IPS-NIHi7 (cell line): ENCODE results near the gene CCDC28B.
"Not testable (repeated sequence)": the region's sequence is repeated elsewhere in the genome, so short reads cannot be mapped to it uniquely, and the experiment has no call there.

Experiments
- DNase-seq: peaks from one replicate; pipeline ENCODE4 v3.0.0; 2012; ENCODE audit warnings: mixed read lengths; ENCODE audit errors: extremely low spot score

CCDC28B gene

DNA sequence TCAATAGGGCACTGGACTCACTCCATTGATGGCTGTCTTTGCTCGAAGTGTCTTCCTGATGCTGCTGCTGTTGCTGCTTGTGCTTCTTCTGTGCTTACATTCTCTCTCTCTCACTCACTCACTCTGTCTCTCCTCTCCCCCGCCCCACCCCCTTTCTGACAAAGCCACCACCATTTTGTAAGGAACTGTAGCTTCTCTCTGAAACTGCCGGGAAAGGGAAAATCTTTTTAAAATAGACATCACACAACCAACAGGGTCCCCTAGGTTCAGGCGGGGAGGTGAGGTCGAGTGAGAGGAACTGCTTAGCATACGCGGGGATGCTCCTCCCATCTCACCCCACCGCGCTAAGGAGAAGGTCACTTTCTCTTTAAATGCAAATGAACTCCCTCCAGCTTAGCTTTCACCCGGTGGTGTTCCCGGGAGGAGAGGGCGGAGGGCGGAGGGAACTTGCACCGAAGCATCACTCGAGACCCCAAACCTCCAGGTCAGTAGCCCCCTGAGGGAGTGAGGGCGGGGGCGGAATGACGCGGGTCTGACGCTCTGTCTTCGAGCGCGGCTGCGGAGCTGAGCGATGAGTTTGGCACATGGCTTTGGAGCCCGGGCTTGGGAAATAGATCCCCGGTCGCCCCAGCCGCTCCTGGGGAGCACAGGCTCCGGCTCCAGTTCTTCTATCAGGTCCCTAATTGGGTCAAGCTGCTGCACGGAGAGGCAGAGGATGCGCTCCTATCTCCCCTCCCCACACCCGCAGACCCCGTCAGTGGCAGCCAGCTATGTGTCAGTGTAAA is at the start of gene CCDC28B:
CCDC28B (plus strand) TSS at position 370 of the 785 bp plus-strand sequence. CDS start 1,341 bp downstream, outside the sequence.
- peak; percentile 91 for DNase-seq

DNA sequence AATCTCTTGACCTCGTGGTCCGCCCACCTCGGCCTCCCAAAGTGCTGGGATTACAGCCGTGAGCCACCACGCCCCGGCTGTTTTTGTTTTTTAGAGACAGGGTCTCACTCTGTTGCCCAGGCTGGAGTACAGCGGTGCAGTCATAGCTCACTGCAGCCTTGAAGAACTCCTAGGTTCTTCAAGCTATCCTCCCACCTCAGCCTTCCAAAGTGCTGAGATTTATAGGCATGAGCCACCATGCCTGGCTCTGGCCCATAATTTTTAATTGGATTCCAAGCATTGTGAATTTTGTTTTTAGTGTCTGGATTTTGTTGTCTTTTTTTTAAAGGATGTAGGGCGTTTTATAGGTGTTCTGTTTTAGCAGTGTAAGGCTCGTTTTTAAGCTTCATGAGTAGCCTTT is 49.5 kb upstream of the CCDC28B start:
- DNase-seq: no peak

DNA sequence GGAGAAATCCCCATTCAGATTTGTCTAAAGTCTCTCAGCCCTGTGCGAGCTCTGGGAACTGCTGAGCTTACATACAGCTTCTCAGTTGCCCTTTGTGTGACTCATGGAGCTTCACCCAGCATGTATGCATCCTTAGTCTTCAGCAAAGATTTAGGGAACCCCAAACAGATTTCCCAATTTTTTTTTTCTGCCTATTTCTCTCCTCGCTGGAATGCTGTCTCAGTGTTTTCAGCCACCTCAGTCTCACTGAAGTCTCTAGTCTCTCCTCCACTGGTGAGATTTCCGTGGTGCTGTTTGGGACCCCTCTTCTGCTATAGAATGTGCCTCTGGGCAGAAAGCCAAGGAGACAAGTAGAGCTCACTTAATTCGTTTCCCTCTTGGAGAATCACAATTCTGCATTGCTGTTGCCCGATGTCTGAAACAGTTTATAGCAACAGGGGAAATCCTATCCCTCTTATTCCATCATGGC is 49.0 kb upstream of the CCDC28B start:
- no peak for DNase-seq

DNA sequence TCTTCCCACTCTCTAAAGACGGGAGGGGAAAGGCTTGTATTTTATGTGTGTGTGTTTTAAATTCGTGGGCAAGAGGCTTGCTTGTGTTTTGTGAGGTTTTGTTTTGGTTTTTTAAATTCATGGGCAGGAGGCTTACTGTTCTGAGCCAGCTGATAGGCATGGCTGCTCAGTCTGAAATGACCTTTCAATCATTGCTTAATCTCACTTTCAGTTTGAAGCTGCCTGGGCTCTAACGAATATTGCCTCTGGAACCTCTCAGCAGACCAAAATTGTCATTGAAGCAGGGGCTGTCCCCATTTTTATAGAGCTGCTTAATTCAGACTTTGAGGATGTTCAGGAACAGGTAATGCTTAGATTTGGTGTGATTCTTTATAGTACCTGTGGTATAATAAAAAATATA is 41.2 kb upstream of the CCDC28B start:
- DNase-seq: no peak

DNA sequence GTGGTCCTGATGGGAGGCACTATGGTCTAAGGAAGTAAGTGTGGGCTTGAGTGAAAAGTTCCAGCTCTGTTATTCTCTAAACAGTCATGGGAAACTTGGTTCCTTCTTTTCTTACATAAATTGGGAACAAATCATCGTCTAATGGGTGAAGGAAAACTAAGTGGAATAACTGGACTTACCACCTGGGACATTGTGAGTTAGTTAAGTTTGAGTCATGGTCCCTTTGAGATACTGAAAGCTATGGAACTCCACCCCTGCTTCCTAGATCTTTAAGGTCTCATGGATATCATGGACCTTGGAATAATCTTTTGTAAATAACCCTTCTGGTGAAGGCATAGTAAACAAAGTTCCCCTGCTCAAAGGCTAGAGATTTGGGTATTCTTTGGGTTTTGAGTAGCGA is 37.0 kb upstream of the CCDC28B start:
- DNase-seq: no peak

DNA sequence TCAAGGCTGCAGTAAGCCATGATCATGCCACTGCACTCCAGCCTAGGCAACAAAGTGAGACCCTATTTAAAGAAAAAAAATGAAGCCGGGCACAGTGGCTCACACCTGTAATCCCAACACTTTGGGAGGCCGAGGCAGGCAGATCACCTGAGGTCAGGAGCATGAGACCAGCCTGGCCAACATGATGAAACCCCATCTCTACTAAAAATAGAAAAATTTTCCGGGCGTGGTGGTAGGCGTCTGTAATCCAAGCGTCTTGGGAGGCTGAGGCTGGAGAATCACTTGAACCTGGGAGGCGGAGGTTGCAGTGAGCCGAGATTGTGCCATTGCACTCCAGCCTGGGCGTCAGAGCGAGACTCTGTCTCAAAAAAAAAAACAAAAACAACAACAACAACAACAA is 34.8 kb upstream of the CCDC28B start:
- DNase-seq: not testable (repeated sequence)

DNA sequence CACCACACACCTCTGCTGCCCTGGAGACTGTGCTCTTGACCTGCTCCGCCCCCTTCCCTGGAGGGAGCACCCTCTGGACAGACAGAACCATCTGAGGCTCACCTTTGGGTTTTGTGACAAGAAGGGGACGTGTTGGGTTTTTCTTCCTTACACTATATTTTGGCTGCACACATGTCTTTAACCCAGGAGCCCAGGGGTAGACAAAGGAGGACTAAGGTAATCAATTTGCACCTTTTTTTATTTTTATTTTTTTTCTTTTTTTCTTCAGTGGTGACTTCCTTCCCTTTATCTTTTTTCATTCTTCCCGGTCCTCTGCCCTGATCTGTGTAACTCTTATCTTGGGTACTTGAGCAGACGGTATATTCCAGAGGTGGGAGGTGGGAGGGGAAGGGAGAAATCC is 29.4 kb upstream of the CCDC28B start:
- DNase-seq: no peak

DNA sequence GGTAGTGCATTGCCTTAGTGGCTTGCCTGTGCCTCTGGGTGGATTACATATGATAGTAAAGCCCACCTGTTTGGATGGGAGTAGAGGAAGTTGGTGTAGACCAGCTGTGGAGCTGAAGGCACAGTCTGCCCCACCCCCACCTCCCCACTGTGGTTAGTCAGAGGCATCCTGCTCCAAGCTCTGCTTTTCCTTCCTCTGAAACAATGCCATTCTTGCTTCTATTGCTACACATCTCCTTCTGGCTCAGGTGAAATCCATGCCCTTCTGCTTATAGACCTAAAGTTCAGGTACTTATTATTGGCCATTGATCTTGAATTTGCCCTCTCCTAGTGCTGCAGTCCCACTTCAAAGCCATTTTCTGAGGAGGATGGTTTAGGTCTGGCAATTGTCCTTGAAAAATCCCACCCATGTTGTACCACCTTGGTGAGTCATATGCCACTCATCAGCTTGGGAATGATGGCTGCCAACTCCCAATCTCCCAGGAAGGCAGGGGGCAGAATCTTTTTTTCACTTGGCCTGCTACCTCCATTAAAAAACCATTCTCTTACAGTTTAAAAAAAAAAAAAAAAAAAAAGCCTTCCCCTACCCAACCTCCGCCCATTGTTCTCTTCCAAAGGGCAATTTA is 27.7 kb upstream of the CCDC28B start:
- no peak for DNase-seq

DNA sequence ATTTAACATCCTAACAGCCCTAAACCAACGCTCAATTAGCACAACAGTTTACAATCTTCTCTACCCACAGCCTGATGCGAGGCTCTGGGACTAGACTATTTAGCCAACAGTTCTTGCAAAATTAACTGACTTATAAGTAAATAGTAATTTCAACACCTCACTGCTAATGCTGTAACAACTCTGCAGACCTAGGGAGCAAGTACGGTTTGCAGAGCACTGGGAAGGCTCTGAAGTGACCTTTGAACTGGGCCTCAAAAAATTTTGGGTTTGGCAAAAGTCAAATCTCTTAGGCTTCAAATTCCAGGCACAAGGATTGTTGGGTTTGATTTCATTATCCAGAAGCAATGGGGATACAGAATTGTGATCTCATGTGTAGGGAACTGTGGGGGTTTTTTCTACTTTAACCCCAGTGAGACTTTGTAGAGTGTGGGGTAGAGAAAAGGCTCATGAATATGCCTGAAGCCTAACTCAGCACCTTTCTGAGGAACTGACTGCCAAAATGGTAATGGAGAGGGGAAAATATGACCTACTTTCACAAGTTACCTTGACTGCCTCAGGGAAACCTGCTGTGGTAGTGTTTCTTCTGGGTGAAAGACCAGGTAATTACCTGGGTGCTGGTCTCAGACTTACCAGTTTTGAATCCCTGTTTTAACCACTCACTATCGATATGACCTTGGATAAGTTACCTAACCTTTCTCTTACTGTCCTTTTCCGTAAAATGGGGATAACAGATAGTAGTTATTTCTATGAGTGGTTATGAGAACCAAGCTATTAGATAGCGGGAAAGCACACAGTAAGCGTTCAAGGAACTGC is 21.8 kb upstream of the CCDC28B start:
- no peak for DNase-seq

DNA sequence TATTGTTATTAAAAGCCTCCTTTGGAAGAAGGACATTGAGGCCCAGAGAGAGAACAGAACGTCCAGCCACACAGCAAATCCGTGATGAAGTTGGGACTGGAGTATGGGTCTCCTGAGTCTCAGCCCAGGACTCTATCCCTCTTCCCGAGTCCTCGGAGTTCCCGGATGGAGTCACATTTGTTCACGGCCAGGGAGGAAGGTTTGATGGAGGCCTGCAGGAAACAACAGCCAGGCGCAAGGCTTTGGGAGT is 21.3 kb upstream of the CCDC28B start:
- no peak for DNase-seq

DNA sequence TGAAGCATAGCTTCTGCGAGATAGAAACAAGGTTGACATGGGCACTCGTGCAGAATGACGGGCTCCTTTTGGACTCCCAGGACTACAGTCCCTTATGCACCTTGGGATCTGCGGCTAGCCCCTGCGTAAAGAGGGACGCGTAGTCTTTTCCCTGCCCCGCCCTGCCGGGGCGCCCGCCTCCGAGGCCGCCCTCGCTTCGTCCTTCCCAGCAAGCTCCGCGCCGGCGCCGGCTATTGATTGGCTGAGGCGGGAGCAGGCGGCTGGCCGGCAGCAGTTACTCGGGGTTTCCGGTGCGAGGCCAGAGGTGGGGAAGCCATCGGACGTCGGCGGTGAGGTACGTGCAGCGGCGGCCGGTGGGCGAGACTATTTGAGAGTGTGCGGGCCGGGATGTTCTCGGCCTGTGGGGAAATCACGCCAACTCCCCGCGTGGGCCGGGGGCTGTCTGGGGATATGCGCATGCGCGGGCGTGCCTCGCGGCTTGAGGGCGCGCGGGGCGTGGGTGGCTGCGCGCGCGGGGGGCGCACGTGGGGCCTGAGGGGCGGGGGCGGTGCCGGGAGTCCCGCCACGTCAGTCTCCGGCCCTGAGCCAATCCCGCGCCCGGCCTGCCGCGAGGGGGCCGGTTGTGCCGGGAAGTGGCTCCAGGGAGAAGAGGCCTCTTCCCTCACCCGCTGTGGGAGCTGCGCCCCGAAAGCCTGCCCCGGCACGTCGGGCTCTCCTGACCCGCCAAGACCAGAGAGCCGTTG is 20.8 kb upstream of the CCDC28B start, which contains the start of gene TXLNA:
TXLNA (plus strand) TSS at position 233 of the 743 bp plus-strand sequence. CDS start 671 bp downstream, outside the sequence.
- peak; percentile 99 for DNase-seq

DNA sequence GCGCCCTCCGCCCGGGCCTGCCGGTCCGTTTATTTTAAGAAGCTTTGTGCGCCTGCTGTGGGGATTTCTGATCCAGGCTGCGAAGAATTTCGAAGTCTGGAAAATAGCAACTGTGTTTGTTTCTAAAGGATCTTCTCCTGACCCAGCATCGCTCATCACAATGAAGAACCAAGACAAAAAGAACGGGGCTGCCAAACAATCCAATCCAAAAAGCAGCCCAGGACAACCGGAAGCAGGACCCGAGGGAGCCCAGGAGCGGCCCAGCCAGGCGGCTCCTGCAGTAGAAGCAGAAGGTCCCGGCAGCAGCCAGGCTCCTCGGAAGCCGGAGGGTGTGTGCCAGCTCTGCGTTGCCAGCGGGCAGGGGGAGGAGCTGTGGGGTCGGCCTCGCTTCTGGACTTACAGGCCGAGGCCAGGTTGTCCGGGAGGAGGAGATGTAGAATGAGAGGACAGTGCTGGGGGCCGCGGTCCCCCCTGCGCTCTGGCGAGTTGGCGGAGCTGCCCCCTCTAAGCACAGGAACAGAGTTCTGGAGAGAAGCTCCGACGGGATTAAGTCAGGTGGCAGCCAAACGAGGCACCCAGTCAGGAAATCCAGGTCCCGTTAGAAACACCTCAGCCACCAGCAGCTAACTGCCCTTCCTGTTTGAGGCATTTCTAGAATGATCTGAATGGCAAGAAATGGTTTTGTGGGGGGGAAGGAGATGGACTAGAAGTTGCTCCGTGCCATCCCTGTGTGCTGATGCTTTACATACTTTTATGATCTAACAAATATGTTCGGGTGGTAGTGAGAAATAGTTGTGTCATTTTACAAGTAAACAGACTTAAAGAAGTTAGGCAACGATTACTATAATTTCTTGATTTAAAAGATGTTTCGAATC is 20.0 kb upstream of the CCDC28B start:
- DNase-seq: peak; percentile 62

DNA sequence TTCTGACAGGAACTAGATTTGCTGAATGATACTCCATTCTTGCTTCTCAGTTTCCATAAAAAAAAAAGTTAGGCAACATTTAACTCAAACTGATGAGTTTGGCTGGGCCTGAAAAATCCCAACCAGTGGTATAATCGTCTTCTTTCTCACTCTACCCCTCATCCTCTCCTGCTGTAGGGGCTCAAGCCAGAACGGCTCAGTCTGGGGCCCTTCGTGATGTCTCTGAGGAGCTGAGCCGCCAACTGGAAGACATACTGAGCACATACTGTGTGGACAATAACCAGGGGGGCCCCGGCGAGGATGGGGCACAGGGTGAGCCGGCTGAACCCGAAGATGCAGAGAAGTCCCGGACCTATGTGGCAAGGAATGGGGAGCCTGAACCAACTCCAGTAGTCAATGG is 19.3 kb upstream of the CCDC28B start:
- DNase-seq: no peak

DNA sequence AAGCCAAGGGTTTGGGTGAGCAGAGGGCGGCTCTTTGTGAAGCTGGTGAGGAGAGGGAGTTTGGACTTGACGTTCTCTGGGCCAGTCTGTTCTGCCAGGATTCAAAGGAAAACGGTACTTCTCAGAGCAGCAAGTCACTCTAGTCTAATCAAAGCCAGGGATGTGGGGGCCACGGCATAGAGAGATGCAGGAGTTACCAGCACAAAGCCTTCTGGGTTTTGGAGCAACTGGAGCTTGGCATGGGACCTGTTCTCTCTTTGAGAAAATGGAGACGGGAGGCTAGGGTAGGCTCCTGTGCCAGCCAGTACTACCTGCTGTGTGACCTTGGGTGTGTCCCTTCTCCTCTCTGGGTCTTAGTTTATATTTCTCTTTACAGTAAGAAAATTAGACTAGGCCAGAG is 18.8 kb upstream of the CCDC28B start:
- no peak for DNase-seq

DNA sequence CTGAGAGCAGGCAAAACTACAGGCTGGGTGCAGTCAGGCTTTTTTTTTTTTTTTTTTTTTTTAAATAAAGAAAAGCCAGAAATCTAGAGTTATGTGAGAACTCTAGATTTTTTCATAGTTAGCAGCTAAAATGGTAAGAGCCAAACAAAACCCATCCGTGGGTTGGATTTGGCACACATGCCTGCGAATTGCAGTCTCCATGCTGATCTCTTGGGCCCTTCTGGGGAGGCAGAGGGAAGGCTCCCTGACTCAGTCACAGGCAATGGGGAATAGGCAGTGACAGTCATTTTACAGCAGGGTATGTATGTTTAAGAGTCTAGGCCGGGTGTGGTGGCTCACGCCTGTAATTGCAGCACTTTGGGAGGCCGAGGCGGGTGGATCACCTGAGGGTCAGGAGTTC is 18.3 kb upstream of the CCDC28B start:
- DNase-seq: no peak

DNA sequence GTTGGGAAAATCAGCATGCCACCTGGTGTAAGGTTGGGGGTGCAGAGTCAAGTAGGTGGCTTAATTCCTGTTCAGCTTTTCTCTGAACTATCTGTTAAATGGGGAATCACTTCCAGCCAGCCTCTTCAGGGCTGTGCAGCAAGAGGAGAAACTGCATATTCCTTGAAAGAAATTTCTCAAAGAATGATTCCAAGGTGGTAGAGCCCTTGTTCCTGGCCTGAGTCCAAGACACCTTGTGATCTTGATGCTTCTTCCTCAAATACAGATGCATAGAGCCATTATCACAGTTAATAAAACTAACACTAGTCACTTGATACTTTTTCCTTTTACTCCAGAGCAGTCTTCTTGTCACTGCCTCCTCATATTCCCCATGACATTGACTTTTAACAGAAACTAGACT is 15.7 kb upstream of the CCDC28B start:
- no peak for DNase-seq

DNA sequence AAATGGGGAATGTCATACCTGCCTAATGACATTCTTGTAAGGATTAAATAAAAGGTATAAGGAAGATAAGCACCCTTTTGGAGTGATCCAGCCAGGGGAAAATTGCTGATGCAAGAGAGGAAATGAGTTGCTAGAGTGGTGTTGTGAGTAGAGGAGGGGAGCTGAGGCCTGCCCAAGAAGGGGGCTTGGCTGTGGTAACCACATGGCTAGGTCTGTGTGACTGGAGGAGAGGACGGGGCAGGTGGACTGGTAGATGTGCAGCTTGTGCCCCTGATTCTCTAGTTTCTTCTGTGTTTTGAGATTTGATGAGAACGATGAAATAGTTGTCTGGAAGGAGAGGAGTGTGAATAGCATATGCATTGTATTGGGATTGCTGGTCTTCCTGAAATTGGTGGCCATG is 14.3 kb upstream of the CCDC28B start:
- no peak for DNase-seq

DNA sequence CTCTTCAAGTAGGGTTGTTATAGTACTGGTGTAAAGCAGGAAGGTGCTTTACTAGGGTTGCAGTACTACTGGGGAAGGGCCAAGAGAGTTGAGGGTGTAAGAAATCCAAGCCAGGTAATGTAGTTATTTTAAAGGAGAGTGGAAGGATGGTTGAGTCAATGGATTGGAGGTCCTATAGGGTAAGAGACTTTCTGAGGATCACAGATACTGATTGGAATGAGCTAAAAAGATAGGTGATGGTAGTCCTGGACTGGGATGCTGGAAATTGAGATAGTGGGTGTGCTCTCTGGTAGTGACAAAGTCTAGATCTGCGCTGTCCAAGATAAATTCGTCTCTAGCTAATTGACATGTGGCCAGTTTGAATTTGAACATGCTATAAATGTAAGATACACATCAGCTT is 13.9 kb upstream of the CCDC28B start:
- no peak for DNase-seq

DNA sequence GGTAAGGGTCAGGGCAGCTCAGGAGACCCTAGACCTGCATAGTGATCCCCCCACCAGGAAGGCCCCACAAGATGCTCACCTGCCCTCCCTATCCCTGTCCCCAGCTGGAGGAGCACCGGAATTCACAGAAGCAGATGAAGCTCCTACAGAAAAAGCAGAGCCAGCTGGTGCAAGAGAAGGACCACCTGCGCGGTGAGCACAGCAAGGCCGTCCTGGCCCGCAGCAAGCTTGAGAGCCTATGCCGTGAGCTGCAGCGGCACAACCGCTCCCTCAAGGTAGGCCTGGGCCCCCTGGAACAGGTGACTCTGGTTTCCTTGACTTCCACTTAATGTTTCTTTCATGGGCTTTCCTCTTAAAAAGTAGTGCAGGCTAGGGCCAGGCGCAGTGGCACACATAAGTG is 12.5 kb upstream of the CCDC28B start:
- DNase-seq: no peak

DNA sequence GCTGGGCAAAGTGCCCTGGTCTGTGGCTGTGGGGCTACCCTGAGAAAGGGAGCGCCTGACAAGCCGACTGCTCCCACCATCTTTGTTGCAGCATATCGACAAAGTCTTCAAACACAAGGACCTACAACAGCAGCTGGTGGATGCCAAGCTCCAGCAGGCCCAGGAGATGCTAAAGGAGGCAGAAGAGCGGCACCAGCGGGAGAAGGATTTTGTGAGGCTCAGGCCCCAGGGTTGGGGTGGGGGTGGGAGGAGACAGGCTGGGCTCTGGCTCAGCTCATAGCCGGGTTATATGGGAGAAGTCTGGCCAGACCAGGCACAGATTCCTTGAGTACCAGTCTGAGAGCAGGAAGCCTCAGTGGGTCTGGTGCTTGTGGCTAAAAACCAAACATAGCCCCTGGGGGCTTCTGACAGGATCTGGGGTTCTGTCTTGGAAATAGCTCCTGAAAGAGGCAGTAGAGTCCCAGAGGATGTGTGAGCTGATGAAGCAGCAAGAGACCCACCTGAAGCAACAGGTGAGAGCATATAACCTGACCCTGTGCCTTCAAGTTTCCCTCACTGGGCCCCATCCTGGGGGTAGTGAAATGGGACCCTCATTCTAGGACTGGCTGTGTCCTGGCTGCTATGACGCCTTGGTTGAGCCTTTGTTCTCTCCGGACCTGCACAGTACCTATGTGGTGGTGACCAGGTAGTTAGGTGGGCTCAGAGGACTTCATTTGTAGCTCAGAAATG is 8.0 kb upstream of the CCDC28B start:
- no peak for DNase-seq
